HG03354 (cell line): ENCODE data around the gene NUDT4.

Experiments
- ATAC-seq: cut with Tn5 transposase; IDR thresholded peaks from one replicate; pipeline ENCODE4 v1.9.1; 2021; ENCODE audit warnings: mild to moderate bottlenecking; ENCODE audit not compliant: unreplicated experiment, poor library complexity, severe bottlenecking

NUDT4 gene

GRCh38 chr12:93447555-93448290, 70.0 kb downstream of the NUDT4 start:
- no peak for ATAC-seq

- ATAC-seq = peak; percentile 27
Measured at GRCh38 chr12:93448796-93449195, 71.1 kb downstream of the NUDT4 start.

- ATAC-seq = peak; percentile 96
Measured at GRCh38 chr12:93449277-93449676, 71.6 kb downstream of the NUDT4 start.

- no peak for ATAC-seq
Measured at GRCh38 chr12:93451423-93452158, 73.9 kb downstream of the NUDT4 start.

GRCh38 chr12:93453633-93454032, 75.9 kb downstream of the NUDT4 start:
- no peak for ATAC-seq

- ATAC-seq = no peak
Measured at GRCh38 chr12:93456077-93456476, 78.4 kb downstream of the NUDT4 start.
